Heart left ventricle (tissue), 13 donors: ENCODE measurements around the gene TRABD2A.

Experiments used
- CTCF ChIP-seq, 12 donors: fragments of 200-600 bp; sonication (generic) in 4 of 12; IDR thresholded peaks; one replicate each; pipeline versions ENCODE4 v1.5.0 to v1.8.0; 2018 to 2022; ENCODE audit warnings: antibody characterized with exemption in 12 of 12, mild to moderate bottlenecking in 5 of 12
- POLR2A ChIP-seq, 2 donors: fragments of 450-650 bp; IDR thresholded peaks; one replicate each; pipeline ENCODE4 v1.6.1; 2017; ENCODE audit warnings: antibody characterized with exemption in 2 of 2, mild to moderate bottlenecking in 2 of 2, moderate library complexity in 2 of 2
- donor health status: ischemic (EF 13 %, LVEDD 7.1; RV severe dilation, severe dysfunction).
- donor health status: DM: no; HTN: yes; CAD: no.
- donor health status: DM: no; HTN: no; CAD: no.
- donor health status: ischemic (EF 25% LVEDD 6.9; RV normal size, moderate dysfunction).
- donor health status: ischemic (EF 25% LVEDD 5.7; RV mildly dilated, moderate dysfunction).
- donor health status: ischemic (EF 35%, LVEDD 5.7; RV mildly dilated, moderate dysfunction).
- donor health status: nonischemic (EF 11% LVEDD 7.7; RV severe dilation, severe dysfunction).
- donor health status: DM: yes; HTN: yes; CAD: no.
- donor health status: PGD.
- donor health status: ischemic (EF 29% LVEDD 5.4; RV normal size, mild dysfunction).
- donor health status: nonischemic (EF 23%, LVEDD 6.1; RV moderate dilation, normal function).

- TF ChIP-seq POLR2A (IDR thresholded peaks at IDR 0.05) (no peak), CTCF (IDR thresholded peaks at IDR 0.05) (no peak)
These were observed 65.7 kb downstream of the TRABD2A start for GRCh38 chr2:84815146-84815545.
